DLD1 (cell line): ENCODE measurements around the gene OARD1.
"Not testable (repeated sequence)": the region's sequence is repeated elsewhere in the genome, so short reads cannot be mapped to it uniquely, and the experiment has no call there.

Source experiments
- in situ Hi-C: cut with HindIII; loops from 2 replicates; pipeline ENCODE4 v1.10.0; 2017; ENCODE audit warnings: low sequenced_read_pairs

OARD1 gene, protein sequence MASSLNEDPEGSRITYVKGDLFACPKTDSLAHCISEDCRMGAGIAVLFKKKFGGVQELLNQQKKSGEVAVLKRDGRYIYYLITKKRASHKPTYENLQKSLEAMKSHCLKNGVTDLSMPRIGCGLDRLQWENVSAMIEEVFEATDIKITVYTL

DNA sequence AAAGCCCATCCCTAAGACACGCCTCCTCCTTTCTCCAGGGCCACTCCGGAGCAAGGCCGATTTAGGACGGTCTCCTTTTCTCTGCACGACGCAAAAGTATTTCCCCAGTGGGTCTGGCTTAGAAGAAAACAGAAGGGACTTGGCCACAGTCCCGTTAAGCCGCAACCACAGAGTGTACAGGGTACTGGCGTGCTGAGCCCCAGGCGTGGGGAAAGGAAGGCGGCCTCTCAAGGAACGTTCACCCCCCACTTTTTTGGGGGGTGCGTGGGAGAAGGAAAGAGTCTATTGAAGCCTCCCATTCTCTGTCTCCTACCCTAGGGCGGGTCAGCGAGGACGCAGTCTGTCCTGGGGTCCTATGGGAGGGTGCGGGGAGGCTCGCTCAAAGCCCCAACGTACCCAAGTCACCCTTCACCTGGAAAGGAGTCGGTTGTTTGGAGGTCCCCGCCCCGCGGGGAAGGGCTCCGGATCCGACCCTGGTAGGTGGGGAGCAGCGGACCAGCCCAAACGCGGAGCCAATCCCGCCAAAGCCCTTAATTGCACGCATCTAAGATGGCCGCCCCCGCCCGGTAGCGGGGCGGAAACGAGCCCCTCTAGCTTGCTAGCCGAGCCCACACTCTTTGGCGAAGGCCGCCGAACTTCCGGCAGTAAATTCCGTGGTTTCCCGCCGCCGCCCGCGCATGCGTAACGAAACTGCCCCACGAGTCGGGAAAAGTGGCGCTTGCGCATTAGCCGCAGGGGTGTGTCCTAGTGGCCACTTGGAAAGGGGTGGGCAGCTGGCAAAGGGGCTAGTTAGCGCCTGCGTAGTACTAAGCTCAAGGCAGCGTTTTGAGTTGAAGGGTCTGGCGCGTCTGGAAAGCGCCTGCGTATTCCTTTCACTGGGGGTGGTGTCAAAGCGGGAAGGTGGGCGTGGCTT is at the start of gene OARD1:
TSS of gene OARD1 (minus strand) at position 434 of the 913 bp plus-strand sequence. CDS start 722 bp downstream, outside the sequence.
- in situ Hi-C loops, result no loop called here

DNA sequence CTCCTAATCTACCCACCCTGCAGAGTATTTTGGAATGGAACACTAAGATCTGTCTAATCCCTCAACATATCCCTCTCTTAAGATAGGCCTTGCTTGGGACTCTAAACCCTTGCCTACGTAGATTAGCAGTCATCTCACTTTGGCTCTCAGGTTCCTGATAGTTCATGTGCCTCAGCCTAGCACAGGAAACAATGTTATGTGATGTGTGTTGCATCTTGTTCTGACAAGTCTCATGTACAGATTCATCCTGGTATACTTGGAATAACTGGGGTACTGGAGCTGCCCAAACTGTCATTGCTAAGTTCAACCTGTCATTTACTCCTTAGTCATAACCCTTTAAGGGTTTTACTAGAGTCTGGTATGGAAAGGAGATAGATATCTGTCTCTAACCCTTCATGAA is 47.9 kb upstream of the OARD1 start:
- in situ Hi-C loops, result no loop called here

DNA sequence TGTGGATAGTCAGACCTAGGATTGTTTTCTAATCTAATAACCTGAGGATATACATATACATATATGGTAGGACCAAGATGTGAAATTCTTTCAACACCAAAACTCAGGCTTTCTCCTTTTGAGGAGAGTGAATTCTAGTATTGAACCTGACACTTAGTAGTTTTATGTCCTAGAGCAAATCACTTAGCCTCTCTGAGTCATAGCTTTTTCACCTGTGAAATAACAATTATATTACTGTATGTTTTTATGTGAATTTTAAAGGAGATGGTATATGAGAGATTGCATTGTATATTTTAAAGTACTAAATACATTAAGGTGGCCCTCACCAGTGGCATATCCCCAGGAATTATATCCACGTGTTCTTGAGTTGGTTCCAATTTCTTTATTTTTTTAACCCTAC is 47.4 kb upstream of the OARD1 start:
- in situ Hi-C loops, result no loop called here

DNA sequence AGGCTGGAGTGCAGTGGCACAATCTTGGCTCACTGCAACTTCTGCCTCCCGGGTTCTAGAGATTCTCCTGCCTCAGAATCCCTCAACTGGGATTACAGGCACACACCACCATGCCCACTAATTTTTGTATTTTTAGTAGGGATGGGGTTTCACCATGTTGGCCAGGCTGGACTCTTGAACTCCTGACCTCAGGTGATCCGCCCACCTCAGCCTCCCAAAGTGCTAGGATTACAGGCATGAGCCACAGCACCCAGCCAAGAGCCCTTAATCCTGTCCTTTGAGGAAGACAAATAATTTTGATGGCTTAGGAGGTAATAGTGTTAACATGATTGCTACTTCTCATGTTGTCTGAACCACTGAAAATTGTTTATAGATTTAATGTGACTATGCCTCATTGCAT is 42.9 kb upstream of the OARD1 start:
- in situ Hi-C loops, result not testable (repeated sequence)

DNA sequence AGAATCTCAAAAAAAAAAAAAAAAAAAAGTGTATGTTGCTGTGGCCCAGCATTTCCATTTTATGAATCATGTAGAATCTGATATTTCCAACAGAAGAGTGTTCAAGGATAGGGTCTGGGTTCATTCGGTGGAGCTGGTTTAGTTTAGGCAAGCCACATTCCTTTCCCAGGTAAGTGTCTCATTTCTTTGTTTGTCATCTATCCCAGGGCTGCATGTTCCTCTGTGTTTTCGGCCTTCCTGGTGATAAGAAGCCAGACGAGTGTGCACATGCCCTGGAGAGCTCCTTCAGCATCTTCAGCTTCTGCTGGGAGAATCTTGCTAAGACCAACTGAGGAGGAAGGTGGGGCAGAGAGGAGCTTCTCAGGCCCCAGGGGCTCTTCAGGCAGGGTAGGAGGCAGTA is 38.9 kb upstream of the OARD1 start:
- in situ Hi-C loops, result no loop called here

DNA sequence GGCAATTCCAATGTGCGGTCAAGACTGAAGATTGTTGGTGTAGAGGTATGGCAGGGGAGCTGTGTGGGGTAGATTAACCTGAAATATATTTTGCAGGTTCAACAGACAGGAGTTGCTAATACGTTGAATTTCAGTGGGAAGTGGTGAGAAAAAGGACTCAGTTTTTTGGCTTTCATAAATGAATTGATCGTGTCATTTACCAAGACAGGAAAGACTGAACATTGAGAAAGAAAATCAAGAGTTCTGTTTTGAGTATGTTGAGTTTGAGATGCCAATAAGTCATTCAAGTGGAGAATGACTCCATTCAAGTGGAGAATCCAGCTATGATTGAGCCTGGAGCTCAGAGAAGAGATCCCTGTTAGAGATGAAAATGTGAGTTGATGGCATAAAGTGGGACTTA is 31.7 kb upstream of the OARD1 start:
- in situ Hi-C loops, result no loop called here

DNA sequence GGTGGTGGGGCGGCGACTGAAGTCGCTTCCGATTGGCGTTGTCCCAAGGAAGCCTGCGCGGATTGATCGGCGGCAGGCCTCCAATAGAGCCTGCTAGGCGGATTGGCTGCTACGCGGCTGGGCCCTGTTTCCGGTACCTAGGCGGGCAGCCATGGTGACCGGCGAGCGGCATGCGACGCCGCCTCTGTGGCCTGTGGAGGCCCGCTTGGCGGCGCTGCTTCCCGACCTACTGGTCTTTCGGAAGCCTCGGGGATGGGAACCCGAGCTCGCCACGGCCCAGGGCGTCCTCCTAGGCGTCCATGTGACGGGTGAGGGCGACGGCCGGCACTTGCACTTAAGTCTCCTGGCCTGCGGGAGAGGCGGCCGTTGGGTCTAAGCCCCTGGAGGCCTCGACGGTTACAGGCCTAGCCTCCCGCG is 28.7 kb upstream of the OARD1 start:
- in situ Hi-C loops, result no loop called here

DNA sequence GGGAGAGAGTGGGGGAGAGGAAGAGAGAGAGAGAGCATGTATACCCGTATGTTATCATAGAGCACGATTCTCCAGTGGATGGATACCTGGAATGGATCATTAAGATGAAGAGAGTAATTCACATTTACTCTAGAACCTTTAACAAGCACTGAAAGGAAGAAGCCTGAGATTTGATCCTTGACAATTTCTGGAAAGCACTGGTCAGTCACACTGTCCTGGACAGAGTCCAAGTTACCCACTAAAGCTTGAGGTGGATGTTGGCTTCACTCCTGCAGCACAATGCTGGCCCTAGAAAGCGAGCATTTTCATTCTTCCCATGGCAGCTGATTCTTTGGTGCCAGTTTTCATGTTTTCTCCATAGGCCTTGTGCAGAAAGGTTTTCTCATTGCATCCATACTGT is 26.2 kb upstream of the OARD1 start:
- in situ Hi-C loops, result loop anchor here (25.0 kb wide), 1 partner anchor 89 kb away; no protein-coding TSS in a partner anchor

DNA sequence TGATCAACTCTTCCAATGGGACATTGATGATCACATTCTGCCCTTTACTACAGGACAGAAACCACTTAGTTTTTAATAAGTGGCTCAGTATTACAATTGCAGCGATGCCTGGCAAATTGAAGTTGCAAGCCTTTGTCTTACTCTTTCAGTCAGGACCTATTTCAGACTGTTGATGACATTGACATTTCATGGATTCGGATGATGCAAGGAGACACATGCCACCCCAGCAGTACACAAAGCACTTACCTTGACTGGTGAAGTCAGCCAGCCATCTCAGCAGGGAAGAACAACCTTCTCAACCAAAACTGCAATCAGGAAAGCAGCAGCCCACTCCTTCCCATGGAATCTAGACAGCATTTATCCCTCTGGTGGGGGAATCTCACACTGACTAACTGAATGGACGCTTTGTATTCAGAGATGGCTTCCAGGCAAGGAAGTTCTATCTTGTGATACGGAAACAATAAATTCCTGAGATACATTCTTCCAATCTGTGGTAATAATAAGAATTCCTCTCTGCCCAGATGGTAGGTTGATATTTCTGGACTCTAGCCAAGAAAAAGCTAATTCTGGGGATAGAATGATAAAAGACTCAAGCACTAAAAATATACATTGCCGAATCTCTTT is 25.4 kb upstream of the OARD1 start:
- in situ Hi-C loops, result loop anchor here (25.0 kb wide), 1 partner anchor 90 kb away; no protein-coding TSS in a partner anchor

DNA sequence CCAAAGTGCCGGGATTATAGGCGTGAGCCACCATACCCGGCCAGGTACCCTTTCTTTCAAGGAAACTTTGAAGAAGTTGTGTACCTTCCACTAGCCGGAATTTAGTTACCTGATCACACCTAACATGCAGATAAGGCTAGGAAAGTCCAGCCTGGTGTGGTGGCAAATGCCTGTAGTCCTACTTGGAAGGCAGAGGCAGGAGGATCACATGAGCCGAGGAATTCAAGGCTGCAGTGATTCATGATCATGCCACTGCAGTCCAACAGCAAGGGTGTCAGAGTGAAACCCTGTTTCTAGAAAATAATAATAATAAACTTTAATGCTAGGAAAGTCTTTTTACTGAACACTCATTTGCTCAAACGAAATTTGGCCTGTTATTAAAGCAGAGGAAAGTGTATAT is 21.6 kb upstream of the OARD1 start:
- in situ Hi-C loops, result loop anchor here (25.0 kb wide), 1 partner anchor 94 kb away; no protein-coding TSS in a partner anchor

DNA sequence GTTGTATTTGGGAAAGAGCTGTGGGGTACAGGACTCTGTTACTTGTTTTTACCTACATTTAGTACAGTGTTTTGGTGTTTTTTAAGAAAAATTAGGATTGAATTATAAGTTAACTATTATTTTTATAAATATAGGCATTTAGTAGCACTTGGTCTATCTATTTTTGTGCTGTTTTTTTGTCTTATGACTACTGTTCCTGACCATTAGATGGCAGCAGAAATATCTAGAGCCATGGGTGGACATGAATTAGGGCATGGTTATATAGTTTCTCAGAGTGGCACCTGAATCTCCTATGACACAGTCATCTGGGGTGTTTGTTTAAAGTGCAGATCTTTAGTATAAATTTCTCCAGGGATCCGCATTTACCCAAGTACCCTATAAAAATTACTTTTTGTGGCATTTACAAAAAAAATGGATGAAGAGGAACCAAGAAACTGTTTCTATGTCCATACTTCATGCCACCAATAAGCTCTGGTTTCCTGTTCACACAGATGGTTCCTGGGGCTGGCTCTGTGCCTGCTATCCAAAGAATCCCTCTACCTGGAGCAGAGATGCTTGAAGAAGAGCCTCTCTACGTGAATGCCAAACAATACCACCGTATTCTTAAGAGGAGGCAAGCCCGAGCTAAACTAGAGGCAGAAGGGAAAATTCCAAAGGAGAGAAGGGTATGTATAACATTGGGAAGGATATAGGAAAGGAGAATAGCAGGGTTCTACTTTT is 20.4 kb upstream of the OARD1 start:
- in situ Hi-C loops, result loop anchor here (25.0 kb wide), 1 partner anchor 95 kb away; no protein-coding TSS in a partner anchor

DNA sequence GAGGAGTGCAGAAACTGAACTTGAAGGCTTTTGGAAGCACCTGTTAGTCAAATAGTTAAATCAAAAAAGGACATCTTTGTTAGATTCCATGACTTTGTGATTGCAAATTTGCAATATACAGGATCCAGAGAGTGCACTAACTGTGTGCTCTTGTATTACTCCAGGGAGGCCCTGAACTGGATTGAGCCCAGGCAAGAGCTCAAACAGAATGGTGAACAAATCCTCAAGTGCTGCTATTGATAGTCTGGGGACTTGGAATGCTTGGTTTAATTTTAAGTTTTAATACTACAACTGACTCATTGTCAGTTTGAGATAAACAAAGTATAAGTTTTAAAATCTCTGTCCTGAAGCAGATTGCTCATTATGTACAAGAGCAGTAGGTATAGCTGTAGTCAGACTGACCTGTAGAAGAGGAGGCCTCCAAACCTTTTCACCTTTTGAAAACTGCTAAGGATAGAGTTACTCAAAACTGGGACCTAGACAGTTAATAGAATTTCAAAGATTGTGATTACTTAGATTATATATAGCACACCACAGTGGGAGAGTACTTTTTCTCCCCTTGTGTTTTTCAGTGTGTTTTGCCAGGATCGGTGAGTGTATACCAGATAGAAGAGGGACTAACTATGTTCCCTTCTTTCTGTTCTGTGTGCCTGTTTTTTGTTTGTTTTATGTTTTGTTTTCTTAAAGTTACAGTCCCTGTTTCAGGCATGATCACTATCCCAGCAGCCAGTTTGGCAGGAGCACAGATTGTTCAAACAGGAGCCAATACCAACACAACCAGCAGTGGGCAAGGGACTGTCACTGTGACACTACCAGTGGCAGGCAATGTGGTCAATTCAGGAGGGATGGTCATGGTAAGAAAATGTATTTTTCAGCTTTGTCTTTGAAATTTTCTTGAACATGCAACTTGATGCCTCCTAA is 18.9 kb upstream of the OARD1 start:
- in situ Hi-C loops, result loop anchor here (25.0 kb wide), 1 partner anchor 96 kb away; no protein-coding TSS in a partner anchor

DNA sequence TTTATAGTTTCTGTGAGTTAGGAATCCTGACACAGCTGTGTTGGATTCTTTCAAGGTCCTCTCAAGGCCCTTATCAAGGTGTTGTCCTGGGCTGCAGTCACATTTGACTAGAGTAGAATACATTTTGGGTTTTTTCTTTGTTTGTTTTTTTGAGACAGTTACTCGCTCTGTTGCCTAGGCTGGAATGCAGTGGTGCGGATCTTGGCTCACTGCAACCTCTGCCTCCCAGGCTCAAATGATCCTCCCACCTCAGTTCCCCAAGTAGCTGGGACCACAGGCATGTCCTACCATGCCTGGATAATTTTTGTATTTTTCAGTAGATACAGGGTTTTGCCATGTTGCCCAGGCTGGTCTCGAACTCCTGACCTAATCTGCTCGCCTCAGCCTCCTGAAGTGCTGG is 16.3 kb upstream of the OARD1 start:
- in situ Hi-C loops, result loop anchor here (25.0 kb wide), 1 partner anchor 99 kb away; no protein-coding TSS in a partner anchor

DNA sequence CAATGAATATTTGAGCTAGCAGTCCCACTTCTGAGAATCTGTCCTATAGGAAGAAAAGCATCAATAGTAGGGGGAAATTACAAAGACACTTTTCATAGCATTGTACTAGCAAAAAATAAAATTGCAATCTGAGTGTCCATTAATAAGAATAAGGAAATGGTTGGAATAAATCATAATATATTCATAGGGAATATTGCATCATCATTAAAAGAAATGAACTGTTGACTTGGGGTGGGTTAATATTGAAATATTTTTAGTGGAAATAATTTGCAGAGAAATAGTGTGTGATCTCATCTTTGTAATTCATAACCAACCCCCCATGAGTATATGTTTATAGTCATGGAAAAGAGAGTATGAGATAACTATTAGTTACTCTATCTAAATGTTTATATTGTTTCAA is 13.0 kb upstream of the OARD1 start:
- in situ Hi-C loops, result loop anchor here (25.0 kb wide), 1 partner anchor 102 kb away; no protein-coding TSS in a partner anchor

DNA sequence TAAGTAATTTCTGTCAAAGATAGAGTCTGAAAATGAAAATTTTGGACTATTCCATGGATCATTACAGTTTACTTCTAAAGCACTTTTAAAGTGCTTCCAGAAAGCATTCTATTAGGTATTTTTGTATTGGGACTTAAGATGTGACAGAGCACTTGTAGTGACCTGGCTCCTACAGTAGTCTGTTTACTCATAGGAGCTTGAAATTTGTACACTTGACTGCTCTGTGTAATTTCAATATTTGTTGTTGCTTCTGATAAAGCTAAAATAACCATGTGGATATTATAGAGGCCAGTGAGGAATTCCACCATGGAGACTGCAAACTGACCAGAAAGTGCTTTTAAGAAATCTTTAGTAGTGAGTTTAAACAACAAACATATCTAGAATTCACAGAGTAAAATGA is 10.9 kb upstream of the OARD1 start:
- in situ Hi-C loops, result loop anchor here (25.0 kb wide), 1 partner anchor 104 kb away; no protein-coding TSS in a partner anchor

DNA sequence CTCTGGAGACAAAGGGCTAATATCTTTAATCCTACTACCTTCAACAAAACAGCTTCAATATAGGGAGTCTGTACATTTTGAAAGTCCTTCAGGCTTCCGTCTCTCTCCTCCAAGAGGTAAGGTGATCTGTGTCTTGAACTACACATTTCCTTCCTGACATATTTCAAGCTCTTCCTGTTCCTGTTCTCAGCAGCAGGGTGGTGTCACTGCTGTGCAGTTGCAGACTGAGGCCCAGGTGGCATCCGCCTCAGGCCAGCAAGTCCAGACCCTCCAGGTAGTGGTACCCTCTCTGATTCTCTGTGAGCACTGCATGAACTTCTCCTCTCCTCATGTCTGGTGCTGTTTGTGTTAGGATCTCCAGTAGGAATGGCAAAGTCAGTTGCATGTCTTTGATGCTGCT is 8.5 kb upstream of the OARD1 start:
- in situ Hi-C loops, result loop anchor here (25.0 kb wide), 1 partner anchor 107 kb away; no protein-coding TSS in a partner anchor

DNA sequence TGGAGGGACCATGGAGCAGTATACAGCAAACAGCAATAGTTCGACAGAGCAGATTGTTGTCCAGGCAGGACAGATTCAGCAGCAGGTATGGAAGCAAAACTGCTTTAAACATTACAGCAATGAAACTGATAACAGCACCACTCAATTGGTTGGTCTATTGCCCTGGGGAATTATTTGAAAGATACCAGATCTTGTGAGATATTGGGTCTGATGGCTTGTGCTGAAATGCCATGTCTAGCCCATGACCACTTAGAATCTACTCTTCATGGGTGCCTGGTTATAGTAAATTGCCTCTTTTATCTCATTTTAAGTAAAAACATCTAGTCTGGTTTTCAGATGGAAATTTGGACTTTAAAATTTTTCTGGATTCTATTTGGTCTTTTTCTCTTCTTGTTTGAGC is 6.9 kb upstream of the OARD1 start:
- in situ Hi-C loops, result loop anchor here (25.0 kb wide), 1 partner anchor 108 kb away; no protein-coding TSS in a partner anchor

DNA sequence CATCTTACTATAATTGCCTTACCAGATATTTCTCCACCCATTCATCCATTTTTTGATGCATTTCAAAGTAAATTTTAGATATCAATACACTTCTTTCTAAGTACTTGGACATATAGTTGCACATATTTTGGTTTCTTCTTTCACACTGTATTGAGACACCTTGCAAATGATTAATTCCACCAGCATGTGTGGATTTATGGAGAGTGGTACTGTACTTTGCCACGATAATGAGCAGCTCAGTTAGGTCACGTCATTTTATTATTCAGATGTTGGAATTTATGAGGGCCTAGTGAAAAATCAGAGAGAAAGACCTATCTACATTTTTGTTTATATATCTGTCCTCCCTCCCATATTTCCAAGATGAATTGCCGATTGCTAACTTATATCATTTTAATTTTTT is 5.9 kb upstream of the OARD1 start:
- in situ Hi-C loops, result loop anchor here (25.0 kb wide), 1 partner anchor 109 kb away; no protein-coding TSS in a partner anchor

DNA sequence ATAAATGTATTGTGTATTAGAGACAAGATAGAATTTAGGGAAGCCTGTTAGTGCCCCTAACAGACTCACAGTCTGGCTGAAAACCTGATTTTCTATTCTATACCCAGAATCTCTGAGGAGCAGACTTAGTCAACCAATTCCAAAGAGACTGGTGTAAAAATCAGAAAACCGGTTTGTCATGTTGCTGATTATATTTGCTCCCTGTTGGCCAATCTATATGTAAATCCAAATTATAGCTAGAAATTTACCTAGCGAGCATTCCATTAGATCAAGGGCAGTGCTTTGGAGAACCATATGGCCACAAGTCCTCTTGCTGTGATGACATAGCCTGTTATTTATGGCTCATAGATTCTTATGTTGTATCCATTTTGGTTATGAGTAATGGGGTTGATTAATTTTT is 5.4 kb upstream of the OARD1 start:
- in situ Hi-C loops, result loop anchor here (25.0 kb wide), 1 partner anchor 110 kb away; no protein-coding TSS in a partner anchor
